Stimulated activated naive CD8-positive, alpha-beta T cell treated with anti-CD3 and anti-CD28 coated beads, Interleukin-15, Interleukin-2, amounts not matched to agents 100 ng/mL and 50 ng/mL, for 24 hours (primary cell): Measurements from ENCODE around the gene RARG.
A peak's percentile ranks its signal among the peaks of the same experiment; 100 is the strongest.

Experiments
- H3K27ac Mint-ChIP-seq: one replicate; pipeline ENCODE4 v1.8.0; 2021; ENCODE audit warnings: mild to moderate bottlenecking, mixed read lengths
- H3K27me3 Mint-ChIP-seq: one replicate; pipeline ENCODE4 v1.8.0; 2021; ENCODE audit warnings: mixed read lengths
- H3K36me3 Mint-ChIP-seq: one replicate; pipeline ENCODE4 v1.8.0; 2021; ENCODE audit warnings: low read depth, mixed read lengths
- H3K4me1 Mint-ChIP-seq: one replicate; pipeline ENCODE4 v1.8.0; 2021; ENCODE audit warnings: low read depth, mixed read lengths
- H3K4me3 Mint-ChIP-seq: one replicate; pipeline ENCODE4 v1.8.0; 2021; ENCODE audit warnings: mild to moderate bottlenecking, mixed read lengths
- H3K9me3 Mint-ChIP-seq: one replicate; pipeline ENCODE4 v1.8.0; 2021; ENCODE audit warnings: mixed read lengths

Gene RARG

DNA sequence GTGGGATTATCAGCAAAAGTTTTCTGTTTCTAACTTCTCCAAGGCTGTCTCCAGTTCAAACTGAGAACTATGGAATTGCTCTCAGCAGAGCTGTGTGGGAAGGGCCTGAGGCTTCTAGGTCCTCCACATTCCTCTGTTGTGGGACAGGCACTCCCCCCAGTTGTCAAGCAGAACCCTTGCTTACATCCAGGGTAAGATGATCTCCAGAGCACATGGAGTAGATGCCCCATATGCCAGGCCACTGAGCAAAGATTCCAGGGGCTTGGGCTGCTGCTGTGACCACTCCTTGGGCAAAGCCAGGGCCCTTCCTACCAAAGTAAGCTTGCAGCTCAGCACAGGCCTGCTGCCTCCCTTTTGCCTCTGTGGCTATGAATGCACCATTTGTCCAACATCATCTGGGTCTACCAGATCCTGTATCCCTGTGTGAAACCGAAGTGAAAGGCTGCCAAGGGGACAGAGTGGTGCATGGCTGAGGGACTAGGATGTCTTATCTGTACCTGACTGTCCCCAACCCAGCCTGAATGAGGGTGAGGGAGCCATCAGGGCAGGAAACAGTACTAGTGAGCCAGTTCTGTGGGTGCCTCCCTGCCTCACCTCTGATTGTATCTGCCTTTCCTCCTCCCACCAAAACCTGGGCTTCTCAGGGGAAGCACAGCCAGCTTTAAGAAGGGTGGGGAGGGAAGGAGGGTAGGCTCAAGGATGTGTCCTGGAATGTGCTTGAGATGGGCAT, 23.0 kb upstream of the RARG start:
- Mint-ChIP-seq H3K4me1 (peaks cover 64% of the 10 kb centered on the region), H3K27ac (peak overlapping the region; percentile 1), H3K36me3 (peaks cover 9% of the 10 kb centered on the region), H3K27me3 (no peaks in the 10 kb centered on the region), H3K4me3 (no peak overlapping the region), H3K9me3 (no peaks in the 10 kb centered on the region)

DNA sequence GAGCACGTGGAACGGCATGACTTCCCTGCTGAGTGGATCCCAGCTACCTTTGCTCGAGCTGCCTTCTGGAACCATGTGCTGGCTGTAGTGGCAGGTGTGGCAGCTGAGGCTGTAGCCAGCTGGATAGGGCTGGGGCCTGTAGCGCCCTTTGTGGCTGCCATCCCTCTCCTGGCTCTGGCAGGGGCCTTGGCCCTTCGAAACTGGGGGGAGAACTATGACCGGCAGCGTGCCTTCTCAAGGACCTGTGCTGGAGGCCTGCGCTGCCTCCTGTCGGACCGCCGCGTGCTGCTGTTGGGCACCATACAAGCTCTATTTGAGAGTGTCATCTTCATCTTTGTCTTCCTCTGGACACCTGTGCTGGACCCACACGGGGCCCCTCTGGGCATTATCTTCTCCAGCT, 21.3 kb upstream of the RARG start:
- peaks cover 54% of the 10 kb centered on the region for H3K4me1 Mint-ChIP-seq
- H3K36me3 Mint-ChIP-seq: peaks cover 9% of the 10 kb centered on the region
- peak overlapping the region; percentile 98 for H3K4me3 Mint-ChIP-seq
- peak overlapping the region; percentile 97 for H3K27ac Mint-ChIP-seq
- no peaks in the 10 kb centered on the region for H3K27me3 Mint-ChIP-seq
- no peaks in the 10 kb centered on the region for H3K9me3 Mint-ChIP-seq

DNA sequence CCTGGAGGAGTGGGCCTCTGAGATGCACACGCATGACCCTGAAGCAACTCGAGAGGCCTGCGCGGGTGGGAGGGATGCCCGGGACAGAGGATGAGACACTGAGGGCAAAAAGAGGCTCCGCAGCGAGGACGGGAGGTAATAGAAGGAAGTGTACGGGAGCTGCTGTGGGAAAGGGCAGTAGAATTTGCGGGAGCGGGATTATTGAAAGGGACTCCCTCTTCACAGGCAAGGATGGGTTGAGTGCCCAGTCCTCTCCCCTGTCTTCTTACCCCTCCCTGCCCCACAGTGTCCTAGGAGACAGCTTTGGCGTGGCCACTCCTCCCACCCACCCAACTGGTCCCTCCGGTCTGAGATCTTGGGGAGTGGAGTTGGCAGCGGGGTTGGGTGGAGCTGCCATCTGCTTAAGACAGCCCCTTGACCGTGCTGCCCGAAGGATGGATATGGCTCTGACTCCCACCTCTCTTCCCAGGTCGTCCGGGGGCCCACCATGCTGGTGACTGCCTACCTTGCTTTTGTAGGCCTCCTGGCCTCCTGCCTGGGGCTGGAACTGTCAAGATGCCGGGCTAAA, 20.4 kb upstream of the RARG start:
- H3K27me3 Mint-ChIP-seq: no peaks in the 10 kb centered on the region
- H3K4me1 Mint-ChIP-seq: peaks cover 54% of the 10 kb centered on the region
- H3K27ac Mint-ChIP-seq: peak overlapping the region; percentile 97
- peaks cover 9% of the 10 kb centered on the region for H3K36me3 Mint-ChIP-seq
- H3K4me3 Mint-ChIP-seq: peak overlapping the region; percentile 98
- H3K9me3 Mint-ChIP-seq: no peaks in the 10 kb centered on the region

DNA sequence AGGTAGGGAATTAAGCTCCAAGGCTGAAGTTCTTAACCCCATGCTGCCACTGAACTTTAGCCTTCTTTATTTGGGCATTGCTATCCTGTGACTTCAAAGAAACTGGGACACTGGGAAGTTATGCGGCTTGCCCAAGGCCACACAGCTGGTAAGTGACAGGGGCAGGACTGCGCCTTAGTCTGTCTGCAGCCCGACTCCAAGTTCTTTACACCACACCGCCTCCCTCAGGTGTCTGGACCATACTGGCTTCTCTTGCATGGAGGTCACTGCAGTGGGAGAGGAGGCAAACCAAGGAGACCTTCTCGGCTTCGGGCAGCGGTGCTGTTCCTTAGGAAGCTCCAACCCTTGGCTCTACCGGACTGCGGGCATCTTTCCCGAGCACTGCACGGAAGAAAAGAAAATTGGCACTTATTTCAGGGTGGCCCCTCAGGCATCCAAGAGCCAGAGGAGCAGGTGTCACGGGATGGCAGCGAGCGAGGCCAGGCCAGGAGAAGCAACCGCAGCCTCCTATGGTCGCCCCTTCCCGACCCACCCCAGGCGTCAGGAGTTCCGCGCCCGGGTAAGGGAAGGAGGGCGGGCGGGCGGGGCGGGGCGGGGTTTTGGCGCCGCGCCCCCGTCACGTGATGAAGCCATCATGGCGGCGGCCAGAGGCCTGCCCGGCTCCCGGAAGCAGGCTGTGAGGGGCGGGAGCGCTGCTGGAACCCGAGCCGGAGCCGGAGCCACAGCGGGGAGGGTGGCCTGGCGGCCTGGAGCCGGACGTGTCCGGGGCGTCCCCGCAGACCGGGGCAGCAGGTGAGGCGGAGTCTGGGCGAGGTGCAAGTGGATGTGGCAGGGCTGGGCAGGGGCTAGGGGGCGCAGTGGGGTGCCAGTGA, 19.7 kb upstream of the RARG start:
- H3K9me3 Mint-ChIP-seq: no peaks in the 10 kb centered on the region
- H3K4me1 Mint-ChIP-seq: peaks cover 54% of the 10 kb centered on the region
- H3K27ac Mint-ChIP-seq: peak overlapping the region; percentile 97
- peak overlapping the region; percentile 98 for H3K4me3 Mint-ChIP-seq
- H3K36me3 Mint-ChIP-seq: peaks cover 9% of the 10 kb centered on the region
- no peaks in the 10 kb centered on the region for H3K27me3 Mint-ChIP-seq

DNA sequence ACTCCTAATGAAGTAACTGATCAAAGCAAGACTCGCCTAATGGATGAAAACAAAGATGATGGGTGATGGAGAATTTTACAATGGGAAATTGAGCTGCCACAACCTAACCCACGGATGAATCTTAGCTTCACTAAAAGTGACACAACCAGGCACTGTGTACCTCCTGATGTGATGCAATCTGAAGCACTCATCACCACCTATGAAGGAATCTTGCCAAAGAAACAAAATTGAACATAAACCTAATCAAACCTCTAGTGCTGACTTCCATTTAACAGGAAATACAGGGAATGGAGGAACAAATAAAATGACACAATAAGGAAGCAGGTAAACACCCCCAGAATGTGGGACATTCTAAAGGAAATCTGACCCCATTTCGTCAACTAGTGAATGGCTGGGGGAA, 13.3 kb upstream of the RARG start:
- no peak overlapping the region for H3K27ac Mint-ChIP-seq

DNA sequence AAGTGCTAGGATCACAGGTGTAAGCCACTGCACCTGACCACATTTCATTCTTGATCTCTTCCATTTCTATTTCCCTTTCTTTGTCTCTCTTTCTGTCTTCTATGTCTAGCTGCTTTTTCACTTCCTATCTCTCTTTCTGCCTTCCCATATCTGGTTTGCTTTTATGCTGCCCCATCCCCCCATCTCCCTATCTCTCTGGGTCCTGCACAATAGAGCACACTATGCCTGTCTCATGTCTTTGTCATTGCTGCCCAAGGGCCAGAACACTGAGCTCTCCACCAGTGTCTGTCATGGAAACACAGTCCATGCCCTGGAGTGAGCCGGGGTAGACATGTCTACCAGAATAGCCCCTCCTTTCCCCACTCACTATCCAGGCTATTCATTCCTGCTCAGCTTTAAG, 12.3 kb upstream of the RARG start:
- H3K36me3 Mint-ChIP-seq: no peaks in the 10 kb centered on the region
- no peaks in the 10 kb centered on the region for H3K4me1 Mint-ChIP-seq
- H3K27me3 Mint-ChIP-seq: peaks cover 5% of the 10 kb centered on the region
- H3K9me3 Mint-ChIP-seq: no peaks in the 10 kb centered on the region
- H3K4me3 Mint-ChIP-seq: no peak overlapping the region
- H3K27ac Mint-ChIP-seq: no peak overlapping the region

More for the DNA sequence above, 13.3 kb upstream of the RARG start:
- no peak overlapping the region for H3K4me3 Mint-ChIP-seq
- H3K9me3 Mint-ChIP-seq: no peaks in the 10 kb centered on the region
- H3K27me3 Mint-ChIP-seq: peaks cover 5% of the 10 kb centered on the region
- no peaks in the 10 kb centered on the region for H3K36me3 Mint-ChIP-seq
- H3K4me1 Mint-ChIP-seq: no peaks in the 10 kb centered on the region

DNA sequence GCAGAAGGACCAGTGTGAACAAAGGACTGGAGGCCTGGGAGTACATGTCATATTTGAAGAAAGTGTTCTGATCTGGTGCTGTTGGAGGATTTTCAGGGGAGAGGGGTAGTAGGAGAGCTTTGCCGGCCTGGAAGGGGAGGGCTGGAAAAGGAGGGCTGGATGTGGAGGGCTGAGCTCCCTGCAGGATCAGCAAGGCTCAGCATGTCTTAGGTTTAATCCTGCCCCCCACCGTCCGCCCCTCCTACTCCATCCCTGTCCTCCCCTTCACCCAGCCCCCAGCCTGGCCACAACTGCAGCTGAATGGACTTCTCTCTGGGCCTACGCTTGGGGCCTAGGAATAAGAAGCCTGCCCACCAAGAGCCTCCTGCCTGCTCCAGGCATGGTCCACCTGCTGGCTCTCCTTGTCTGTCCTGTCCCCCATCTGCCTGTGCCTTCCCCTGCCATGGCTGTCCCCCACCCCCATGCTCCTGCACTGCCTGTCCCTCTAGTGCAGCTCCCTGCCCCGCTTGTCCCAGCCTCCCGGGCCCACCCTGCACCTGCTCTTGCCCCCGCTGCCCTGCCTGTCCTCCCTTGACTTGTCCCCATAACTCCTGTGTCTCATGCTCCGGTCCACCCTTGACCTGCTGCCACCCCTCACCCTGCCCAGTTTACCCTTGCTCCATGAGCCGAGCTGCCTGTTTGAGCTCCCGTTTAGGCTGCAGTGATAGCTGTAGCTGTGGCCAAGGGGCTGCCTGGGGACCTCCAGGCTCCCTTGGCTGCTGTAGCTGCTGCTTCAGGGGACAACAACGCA, 9.8 kb upstream of the RARG start:
- peaks cover 5% of the 10 kb centered on the region for H3K27me3 Mint-ChIP-seq
- no peak overlapping the region for H3K4me3 Mint-ChIP-seq
- H3K27ac Mint-ChIP-seq: no peak overlapping the region
- H3K36me3 Mint-ChIP-seq: no peaks in the 10 kb centered on the region
- H3K4me1 Mint-ChIP-seq: peaks cover 8% of the 10 kb centered on the region
- no peaks in the 10 kb centered on the region for H3K9me3 Mint-ChIP-seq

DNA sequence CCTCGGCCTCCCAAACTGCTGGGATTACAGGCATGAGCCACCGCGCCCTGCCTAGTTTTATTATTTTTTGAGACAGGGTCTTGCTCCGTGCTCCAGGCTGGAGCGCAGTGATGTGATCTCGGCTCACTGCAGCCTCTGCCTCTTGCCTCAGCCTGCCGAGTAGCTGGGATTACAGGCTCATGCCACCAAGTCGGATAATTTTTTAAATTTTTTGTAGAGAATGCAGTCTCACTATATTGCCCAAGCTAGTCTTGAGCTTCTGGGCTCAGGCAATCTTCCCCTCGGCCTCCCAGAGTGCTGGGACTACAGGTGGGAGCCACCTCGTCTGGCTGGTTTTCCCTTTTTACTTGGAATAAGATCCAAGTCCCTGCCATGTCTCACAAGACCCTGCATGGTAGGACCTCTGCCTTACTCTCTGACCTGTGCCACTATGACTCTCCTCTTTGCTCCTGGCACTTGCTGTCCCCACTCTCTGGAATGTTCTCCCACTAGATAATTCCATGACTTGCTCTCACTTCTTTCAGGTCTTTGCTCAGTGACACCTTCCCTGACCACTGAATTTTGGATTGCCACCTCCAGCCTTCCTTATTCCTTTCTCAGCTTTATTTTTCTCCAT, 7.7 kb upstream of the RARG start:
- Mint-ChIP-seq H3K4me1 (peaks cover 28% of the 10 kb centered on the region), H3K27ac (no peak overlapping the region)

DNA sequence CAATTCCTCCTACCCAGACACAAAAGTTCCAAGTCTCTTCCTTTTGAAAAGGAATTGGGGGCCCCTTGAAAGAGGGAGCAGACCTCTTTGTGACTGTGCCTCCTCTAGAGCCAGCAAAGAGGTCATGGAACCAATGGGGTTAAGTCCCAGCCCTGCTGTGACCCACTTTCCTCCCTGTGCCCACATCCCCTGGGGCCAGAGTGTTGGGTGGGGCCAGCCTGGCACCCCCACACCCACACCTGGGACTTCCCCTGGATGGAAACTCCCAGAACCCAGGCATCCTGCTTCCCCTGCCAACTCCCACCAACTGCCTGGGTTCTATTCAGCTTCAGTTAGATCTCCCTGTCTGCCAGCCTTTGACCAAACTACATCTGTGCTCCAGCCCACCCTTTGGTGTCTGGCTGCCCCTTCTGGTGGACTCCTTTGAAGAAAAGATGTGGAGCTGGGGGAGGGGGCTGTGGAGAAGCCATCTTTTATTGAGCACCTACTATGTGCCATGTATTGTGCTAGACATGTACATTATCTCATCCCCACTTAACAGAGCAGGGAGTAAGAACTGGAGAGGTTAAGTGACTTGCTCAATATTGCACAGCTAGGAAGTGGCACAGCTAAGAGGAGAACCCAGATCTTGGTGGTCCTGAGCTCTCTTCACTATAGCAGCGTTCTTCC, 4.6 kb upstream of the RARG start:
- peaks cover 54% of the 10 kb centered on the region for H3K4me1 Mint-ChIP-seq
- H3K36me3 Mint-ChIP-seq: no peaks in the 10 kb centered on the region
- H3K27me3 Mint-ChIP-seq: no peaks in the 10 kb centered on the region
- peak overlapping the region; percentile 61 for H3K4me3 Mint-ChIP-seq
- H3K9me3 Mint-ChIP-seq: no peaks in the 10 kb centered on the region
- H3K27ac Mint-ChIP-seq: peak overlapping the region; percentile 87

More for the DNA sequence above, 7.7 kb upstream of the RARG start:
- Mint-ChIP-seq H3K36me3 (no peaks in the 10 kb centered on the region), H3K9me3 (no peaks in the 10 kb centered on the region), H3K4me3 (no peak overlapping the region), H3K27me3 (peaks cover 5% of the 10 kb centered on the region)

DNA sequence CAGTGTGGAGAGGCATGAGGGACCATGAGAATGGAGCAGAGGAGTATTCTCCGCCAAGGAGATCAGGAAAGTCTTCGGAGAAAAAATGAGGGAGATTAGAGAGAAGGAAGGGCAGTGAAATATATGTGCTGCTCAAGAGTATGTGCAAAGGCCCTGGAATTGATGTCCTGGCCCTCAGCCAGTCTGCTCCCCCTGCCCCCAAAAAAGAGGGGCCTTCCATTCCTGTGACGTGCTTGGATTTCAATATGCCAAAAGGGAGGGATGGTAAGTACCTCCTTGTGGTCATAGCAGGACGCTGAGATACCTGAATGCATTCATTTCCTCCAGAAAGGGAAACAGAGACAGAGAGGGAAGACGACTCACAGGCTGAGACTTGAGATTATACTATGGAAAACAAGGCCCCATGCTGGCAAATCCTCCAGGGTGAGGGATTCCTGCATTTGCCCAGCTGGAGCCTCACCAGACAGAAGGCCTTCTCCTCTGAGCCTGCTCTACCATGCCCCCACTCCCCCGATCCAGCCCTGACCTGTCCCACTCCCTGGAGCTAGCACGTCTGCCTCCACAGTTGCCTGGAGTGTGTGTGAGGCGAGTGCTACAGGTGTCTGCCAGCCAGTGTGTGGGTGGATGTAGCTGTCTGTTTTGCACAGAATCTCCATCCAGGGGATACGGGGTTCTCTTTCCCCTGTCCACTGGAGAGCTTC, 3.9 kb upstream of the RARG start:
- H3K9me3 Mint-ChIP-seq: no peaks in the 10 kb centered on the region
- H3K4me1 Mint-ChIP-seq: peaks cover 61% of the 10 kb centered on the region
- H3K4me3 Mint-ChIP-seq: peak overlapping the region; percentile 61
- H3K27ac Mint-ChIP-seq: peak overlapping the region; percentile 87
- no peaks in the 10 kb centered on the region for H3K36me3 Mint-ChIP-seq
- H3K27me3 Mint-ChIP-seq: no peaks in the 10 kb centered on the region

DNA sequence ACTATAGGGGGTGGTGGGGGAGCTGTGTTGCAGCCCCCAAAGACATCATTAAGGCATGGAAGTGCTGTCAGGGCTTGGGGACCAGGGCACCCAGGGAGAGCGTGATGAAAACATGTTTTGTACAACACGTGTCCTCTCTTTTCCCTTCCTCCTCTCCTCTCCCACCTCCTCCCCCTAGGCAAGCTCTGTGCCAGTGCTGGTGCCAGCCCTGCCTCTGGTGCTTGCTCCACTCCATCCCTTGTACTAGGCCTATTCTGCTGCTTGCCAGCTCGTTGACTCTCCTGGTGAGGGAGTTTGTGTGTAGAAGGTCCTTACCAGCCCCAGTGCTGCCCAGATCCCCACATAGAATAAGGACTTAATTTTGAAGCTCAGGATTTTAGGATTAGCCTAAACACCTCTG, 3.2 kb upstream of the RARG start:
- Mint-ChIP-seq H3K36me3 (no peaks in the 10 kb centered on the region), H3K4me1 (peaks cover 63% of the 10 kb centered on the region), H3K27me3 (no peaks in the 10 kb centered on the region), H3K9me3 (no peaks in the 10 kb centered on the region), H3K4me3 (no peak overlapping the region), H3K27ac (peak overlapping the region; percentile 87)

DNA sequence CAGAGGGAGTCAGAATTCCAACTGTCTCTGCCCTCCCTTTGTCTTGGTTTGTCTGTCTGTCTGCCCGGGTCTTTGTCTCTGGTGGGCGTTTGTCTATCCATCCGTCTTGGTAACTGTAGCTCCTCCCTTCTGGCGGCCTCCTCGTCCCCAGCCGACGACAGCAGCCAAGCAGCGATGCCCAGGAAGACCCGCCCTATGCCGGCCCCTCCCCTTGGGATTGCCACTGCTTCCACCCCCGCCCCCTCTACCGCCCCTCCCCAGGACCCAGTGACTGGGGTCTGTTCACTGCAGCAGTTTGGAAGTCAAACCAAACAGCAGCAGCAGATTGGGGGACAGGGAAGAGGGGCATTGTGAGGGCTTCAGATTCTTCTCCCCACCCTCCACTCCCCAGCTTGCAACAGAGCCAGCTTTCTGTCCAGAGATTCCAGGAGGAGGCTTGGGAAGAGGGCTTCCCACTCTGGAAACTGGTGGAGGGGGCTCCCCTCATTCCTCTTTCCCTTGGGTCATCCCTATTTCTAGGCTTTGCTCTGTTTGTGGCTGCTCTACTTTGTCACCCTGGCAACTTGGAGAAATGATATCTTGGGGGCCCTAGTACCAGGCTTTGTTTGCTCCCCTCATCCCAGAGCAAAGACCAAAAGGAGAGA, 2.4 kb upstream of the RARG start:
- Mint-ChIP-seq H3K9me3 (no peaks in the 10 kb centered on the region), H3K4me1 (peaks cover 69% of the 10 kb centered on the region), H3K4me3 (no peak overlapping the region), H3K27me3 (no peaks in the 10 kb centered on the region), H3K27ac (peak overlapping the region; percentile 87), H3K36me3 (no peaks in the 10 kb centered on the region)

DNA sequence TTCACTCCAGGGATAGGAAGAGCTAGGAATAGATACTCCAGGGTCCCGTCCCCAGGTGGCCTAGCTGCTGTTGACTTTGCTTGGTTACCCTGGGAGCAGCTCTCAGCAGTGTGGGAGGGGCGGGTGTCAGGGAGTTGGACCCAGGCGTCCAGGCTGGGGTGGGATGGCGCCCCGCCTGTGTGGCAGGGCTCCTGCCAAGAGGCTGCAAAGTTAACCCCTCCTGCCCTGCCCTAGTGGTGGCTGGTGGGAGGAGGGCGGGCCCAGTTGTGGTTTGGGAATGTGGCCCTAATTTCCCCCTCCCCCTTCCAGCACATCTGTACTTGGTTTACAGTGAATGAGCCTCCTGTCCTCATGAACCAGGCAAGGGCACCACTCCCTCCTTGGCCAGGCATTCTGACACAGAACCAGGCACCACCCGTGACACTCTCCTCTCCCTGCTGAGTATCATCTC, 1.7 kb upstream of the RARG start:
- Mint-ChIP-seq H3K27me3 (no peaks in the 10 kb centered on the region), H3K4me3 (peak overlapping the region; percentile 56), H3K27ac (peak overlapping the region; percentile 85), H3K4me1 (peaks cover 69% of the 10 kb centered on the region), H3K36me3 (no peaks in the 10 kb centered on the region), H3K9me3 (no peaks in the 10 kb centered on the region)
